Fibroblast of peridontal ligament (primary cell): ENCODE results near the gene FBXO48.
"Not testable (repeated sequence)": the region's sequence is repeated elsewhere in the genome, so short reads cannot be mapped to it uniquely, and the experiment has no call there.

Source experiments
- DNase-seq: peaks from one replicate; pipeline ENCODE4 v3.0.0-alpha.2; 2010; ENCODE audit errors: extremely low read depth

FBXO48 gene

DNA sequence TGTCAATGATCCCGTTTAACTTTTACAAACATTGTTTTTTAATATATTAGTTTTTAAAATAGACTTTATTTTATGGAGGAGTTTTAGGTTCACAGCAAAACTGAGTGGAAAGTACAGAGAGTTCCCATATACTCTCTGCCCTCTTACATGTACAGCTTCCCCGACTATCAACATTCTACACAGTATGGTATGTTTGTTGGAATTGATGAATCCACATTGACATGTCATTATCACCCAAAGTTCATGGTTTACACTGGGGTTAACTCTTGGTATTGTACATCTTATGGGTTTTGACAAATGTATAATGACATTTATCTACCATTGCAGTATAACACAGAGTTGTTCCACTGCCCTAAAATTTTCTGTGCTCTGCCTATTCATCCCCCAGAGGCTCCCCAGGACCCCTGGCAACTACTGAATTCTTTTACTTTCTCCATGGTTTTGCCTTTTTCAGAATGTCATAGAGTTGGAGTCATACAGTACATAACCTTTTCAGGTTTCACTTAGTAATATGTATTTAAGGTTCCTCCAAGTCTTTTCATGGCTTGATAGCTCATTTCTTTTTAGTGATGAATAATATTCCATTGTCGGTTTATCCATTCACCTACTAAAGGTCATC, 5.8 kb upstream of the FBXO48 start:
- DNase-seq: no peak

DNA sequence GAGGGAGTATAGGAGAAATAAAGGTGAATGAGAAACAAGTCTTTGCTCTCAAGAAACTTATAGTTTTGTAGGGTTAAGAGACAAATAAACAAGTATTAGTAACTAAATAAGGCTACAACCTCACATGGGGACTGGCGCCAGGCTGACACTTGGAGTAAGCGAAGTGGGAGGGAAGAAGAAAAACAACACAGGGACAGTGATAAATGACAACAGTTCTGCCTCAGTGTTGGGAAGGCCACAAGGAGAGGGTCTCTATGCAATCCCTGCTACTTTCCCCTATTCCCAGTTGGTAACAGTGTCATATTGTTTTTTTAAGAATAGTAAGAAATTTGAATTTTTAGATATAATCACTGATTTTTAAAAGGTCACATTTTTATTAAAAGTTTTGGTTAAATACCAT, 4.3 kb upstream of the FBXO48 start:
- no peak for DNase-seq

DNA sequence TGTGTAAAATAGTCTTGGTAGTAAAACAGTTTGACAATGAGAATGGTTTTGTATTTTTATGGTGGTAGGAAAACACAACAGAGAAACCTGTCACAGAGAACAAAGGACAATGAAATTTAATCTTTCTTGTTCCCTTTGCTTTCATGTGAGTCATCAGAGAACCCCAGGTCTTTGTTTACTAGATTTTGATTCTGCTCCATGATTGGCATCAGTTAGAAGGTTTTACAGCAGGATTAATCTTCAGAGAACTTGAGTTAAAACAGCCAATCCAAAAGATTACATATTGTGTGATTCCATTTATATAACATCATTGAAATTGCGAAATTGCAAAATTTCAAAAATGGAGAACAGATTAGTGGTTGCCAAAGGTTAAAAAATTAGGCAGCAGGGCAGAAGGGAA, 2.8 kb upstream of the FBXO48 start:
- DNase-seq: peak; percentile 16

DNA sequence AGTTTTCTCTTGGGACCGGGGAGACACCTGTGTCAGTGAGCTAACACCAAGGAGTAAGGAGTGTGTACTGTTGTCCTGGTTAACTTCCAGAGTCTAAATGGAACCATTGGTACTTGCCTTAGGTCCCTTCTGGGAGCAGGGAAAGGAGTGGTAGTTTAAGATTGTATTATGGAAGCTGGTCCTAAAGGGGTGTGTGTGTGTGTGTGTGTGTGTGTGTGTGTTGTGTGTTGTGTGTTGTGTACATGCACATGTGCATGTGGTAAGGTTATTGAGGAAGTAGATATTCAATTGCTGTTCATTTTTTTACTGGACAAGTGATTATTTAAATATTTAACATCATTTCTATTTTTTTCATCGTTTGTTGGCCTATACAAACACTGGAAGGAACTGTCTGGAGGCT, 1.7 kb upstream of the FBXO48 start:
- no peak for DNase-seq

DNA sequence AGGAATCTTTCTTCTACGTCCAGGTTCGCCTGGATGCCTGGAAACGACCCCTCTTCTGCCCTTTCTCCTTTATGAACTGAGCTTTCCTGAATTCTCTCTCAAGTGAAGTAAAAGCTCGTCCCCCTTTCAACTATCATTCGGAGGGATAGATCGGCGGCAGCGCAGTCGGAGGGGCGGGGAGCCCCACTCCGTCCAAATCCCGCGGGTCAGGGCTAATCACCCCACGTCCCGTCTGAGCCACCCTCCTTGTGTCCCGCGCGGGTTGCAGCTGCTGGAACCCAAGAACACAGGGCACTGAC, 367 bp downstream of the FBXO48 start:
- DNase-seq: no peak

DNA sequence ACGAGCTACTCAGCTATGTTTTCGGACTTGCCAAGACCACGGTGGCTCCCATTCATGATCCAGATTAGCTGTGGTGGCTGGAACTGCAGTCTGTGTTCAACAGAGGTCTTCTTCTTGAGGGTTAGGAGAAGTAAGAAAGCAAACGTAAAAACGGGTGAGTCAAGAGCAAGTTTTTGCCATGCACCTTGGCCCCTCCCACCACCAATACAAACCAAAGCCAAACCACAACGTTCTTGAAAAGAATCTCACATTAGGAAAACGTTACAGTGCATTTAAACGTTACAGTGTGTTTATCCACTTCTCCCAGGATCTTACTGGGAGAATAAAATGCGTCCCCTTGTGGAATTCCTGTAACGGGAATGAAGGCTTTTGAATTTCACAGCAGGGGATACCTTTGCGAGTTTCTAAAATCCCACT, 725 bp downstream of the FBXO48 start:
- peak; percentile 73 for DNase-seq

DNA sequence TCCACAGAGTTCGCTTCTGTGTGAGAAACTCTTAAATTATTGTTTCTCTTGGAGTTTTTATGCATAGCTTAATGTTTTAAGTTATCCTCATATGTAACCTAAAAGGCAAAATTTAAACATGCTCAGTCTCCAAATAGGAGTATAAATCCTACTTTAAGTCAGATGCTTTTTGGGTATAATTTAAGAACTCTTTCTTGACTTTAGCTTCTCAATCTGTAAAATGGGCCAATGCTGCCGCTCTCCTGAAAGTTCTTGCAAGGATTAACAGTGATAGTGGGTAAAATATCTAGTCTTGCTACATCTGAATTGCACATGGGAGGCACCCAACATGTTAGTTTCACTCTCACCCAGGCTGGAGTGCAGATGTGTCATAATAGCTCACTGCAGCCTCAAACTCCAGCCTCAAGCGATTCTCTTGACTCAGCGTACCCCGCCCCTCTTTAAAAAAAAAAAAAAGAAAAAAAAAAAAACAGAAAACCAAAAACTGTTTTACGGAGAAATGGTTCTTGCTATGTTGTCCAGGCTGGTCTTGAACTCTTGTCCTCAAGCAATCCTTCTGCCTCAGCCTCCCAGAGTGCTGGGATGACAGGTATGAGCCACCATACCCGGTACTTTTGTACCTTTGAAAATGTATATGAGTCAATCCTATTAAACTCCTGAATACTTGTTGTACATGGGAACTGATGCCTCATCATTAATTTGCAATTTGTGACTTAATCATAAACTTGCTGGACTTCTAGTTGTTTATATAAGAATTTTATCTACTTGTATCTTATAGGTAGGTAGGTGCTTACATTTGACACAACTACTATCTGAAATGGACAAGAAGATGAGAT, 1.8 kb downstream of the FBXO48 start:
- peak; percentile 31 for DNase-seq

DNA sequence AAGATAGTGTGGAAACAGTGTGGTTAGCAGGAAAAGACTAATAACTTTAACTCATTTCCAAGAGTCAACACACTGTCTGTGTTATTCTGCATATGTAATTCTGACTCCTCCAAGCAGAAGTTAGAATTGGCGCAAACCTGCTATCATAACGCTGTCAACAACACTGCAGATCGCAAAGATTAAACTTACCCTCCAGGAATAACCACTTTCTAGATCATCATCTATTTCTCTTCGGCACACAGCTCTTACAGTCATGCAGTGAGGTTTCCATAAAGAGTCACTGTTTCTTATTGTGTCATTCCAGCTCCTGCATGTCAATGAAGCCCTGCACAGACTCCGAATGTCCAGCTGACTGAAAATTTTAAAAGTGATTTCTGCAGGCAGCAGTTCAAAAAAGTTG, 2.4 kb downstream of the FBXO48 start:
- no peak for DNase-seq

DNA sequence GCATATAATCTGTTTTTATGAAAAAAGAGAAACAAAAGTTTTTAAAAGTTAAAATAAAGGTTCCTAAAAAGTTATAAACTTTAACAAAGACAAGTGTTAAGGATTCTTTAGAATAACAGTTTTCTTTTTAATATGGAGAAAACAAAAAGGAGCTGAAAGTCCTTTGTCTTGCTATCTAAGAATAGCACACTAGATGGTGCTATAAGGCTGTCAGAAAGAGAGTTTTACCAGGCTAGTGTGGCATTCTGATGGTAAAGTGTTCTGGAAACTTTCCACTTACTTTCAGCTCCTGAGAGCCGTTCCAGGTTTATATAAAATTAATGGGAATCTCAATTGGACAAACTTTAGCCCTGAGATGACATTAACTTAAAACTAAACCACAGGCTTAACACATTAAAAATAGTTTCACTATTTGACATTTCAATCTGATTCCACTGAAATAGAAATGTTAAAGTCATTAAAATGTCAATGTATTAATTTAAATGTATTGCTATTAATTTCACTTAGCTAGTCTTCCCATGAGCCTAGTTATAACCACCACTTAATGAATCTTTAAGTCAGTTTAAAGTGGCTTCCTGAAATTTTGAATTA, 3.7 kb downstream of the FBXO48 start:
- peak; percentile 79 for DNase-seq

DNA sequence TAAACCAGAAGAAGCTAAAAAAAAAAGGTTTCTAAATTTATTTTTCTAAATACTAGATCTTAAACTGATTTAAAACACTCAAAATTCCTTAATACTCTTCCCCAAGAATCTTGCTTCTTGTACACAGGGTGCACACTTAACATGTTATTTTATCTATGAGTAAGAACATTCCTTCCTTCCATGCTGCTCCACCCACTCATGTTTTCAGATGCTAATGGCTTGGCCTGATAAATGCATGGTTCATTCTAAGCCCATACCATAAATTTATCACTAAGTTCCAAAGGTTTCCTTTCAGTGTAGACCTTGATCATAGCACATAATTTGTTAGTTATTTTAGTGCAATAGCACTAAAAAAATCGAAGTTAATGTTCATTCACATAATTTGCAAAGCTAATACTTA, 8.1 kb downstream of the FBXO48 start:
- DNase-seq: peak; percentile 30

DNA sequence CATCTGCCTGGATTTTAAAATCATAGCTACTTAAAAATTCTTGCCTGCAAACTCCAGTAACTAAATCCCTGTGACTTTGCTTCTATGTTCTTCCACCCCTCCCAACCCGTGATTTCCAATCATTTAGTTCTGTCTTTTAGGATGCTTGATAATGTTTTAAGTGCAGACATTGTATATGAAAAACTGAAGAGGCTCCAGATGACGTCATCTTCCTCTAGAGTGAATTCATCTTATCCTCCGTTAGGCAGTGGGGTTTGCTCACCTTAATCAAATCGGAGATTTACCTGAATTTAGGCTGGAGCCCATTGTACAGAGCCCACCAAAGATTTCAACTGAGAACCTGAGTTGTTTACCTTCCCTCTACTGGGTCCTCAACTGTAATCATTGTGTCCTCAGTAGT, 10.9 kb downstream of the FBXO48 start:
- no peak for DNase-seq

DNA sequence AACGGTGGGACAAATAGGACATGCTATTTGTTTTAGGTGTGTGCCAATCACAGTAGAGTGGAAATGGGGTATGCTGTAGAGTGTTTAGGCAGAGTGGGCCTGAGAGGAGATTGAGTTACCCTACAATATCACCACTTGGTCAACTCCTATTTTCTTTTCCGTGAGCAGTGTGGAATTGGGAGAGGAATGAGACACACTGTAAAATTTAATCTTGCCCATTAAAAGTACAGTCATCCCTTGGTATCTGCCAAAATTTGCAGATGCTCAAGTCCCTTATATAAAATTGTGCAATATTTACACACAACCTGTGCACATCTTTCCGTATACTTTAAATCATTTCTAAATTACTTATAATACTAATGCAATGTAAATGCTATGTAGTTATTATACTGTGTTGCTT, 12.4 kb downstream of the FBXO48 start:
- DNase-seq: no peak

DNA sequence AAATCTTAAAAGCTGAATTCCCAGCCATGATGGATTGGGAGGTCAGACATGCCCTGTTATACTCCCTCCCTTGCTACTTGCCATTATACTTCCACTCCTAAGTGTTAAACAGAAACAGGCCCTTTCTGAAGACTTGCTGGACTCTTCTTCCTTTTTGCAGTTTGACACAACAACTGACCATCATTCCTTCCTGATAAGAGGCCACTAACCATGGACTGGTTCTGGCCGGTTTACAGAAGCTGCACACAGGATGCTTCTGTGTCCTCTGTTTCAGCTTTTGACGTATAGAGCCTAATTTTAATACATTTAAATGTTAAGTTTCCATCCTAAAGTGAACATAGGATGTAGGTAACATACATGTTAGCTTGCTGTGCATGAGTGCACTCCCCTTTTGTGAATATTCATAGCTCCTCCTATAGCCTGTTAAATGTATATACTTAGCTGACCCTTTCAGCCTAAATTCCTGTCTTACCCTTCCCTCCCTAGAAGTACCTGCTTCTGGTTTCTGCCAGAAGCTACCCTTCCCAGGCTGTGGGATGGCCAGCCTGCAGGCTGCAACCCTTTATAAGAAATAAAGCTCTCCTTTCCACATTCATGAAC, 13.2 kb downstream of the FBXO48 start:
- no peak for DNase-seq

DNA sequence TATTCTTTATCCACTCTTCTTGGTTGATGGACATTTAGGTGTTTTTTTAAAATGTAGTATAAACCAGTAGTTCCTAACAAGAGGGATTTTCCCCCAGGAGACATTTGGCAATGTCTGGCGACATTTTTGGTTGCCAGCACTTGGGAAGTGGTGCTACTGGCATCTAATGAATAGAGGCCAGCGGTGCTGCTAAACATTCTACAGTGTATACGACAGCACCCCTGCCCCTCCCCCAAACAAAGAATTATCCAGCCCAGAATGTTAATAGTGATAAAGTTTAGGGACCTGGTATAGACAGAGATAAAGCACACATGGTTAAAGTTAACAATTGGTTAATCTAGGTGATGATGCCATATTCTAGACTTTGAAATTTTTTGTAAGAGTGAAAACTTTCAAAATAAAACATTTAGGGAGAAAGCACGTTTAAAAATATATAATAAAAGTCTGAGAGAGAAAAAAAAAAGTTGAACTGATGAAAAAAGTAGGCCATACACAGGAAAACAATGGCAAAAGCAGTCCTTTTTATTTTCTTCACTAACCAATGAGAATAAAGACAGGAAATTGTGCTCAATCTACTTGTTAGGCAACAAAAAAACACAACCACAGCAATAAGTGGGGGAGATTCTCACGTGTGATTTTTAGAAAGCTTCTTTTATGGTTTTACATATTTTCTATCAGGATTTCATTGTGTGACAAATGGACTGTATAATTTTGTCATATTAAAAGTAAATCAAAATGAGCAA, 14.8 kb downstream of the FBXO48 start:
- no peak for DNase-seq

DNA sequence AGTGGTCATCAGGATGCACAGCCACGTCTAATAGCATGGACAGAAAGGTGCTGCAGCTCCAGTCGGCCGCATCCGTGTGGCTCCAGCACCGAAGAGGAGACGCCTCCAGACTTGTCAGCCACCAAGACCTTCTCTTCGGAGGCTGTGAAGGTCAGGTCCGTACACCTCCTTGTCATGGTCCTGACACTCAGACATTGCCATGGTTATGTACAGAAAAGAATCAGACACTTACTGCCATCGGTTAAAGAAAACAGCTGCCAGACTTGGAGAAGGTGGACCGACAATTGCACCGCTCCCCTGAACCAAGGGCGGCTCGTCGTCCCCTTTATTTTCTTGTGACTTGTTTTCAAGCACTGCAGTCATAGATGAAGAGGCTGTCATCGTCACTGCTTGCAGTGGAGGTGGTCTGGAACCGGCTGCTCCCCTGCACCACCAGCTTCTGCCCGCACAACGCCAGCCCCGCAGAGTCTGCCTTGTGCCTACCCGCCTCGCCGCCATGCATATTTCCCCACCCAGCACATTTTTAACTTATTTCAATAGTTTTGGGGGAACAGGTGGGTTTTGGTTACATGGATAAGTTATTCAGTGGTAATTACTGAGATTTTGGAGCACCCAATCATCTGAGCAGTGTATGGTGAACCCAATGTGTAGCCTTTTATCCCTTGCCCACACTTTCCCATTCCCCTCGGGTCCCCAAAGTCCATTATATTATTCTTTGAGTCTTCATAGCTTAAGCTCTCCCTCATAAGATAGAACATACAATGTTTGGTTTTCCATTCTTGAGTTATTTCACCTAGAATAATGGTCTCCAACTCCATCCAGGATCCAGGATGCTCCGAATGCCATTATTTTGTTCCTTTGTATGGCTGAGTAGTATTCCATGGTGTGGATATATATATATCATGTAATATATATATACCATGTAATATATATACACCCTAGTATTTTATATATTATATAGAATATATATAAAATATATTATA, 18.1 kb downstream of the FBXO48 start:
- no peak for DNase-seq

DNA sequence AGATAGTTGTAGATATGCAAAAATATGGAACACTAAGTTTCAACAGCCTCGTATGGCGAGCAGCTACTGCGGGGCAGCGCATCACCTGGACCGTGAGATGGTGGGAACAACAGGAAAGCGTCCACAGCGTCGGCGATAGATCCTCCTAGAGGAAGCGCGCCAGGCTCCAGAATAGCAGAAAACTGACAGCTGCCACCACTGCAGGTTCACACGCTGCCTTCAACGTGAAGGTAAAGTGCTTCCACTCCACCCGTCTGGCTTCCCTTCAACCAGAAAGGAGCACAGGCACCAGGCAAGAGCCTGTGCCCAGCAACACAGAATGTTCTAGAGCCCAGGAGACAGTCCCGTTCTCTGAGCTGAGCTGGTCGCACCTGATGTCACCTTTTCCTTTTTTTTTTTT, 20.0 kb downstream of the FBXO48 start:
- DNase-seq: no peak

DNA sequence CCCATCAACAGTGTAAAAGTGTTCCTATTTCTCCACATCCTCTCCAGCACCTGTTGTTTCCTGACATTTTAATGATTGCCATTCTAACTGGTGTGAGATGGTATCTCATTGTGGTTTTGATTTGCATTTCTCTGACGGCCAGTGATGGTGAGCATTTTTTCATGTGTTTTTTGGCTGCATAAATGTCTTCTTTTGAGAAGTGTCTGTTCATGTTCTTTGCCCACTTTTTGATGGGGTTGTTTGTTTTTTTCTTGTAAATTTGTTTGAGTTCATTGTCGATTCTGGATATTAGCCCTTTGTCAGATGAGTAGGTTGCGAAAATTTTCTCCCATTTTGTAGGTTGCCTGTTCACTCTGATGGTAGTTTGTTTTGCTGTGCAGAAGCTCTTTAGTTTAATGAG, 20.7 kb downstream of the FBXO48 start:
- DNase-seq: not testable (repeated sequence)

DNA sequence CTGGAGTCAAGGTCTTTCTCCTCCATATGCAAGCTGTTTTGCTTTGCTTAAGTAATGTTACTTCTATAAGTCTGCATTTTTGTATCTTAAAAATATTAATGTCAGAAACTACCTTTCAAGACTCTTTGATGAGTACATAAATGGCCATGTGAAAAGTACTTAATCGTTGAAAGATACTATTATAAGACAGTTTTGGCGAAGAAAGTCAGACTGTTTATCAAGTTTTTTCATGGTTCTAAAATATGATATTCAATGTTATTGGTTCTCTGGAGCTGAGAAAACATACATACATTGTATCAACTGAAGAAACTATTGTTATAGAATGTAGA, 25.1 kb downstream of the FBXO48 start:
- DNase-seq: no peak

DNA sequence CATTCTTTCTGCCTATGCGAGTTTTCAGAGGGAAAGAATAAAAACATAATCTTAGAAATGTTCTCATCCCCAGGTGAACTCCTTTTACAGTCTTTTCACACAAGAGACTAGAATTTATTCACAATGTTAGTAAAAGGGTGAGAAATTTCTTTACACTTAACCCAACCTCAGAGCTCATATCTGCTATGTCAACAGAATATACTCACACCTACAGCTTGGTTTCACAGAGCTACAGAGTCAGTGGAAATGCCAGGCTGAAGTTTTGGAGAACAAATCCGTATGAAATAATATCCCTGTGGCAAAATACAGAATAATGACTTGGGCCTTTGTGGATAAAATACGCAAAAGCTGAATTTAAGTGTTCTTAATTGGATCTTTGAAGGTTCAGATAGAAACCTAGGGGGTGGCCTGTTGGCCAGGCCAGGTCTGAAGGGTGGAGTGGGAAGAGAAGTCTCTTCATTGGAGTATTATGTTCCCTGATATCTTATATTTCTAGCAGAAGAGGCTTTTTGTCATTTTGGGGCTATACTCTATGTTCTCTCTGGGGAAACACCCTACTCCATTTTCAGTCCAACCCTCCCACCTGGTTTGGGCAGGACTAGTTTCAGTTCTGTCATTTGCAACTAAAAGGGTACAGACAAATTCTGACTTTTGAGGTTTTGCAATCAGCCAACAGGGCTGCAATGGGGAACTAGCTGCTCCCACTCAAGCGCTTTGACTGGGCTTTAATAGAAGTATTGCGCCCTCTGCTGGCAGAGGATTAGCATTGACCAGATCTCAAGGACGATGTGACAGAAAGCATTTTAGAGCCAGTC, 25.7 kb downstream of the FBXO48 start:
- DNase-seq: peak; percentile 92
